ENCODE data around the gene DOCK7.
"Not testable (repeated sequence)": the region's sequence is repeated elsewhere in the genome, so short reads cannot be mapped to it uniquely, and the experiment has no call there.

Gene DOCK7

DNA sequence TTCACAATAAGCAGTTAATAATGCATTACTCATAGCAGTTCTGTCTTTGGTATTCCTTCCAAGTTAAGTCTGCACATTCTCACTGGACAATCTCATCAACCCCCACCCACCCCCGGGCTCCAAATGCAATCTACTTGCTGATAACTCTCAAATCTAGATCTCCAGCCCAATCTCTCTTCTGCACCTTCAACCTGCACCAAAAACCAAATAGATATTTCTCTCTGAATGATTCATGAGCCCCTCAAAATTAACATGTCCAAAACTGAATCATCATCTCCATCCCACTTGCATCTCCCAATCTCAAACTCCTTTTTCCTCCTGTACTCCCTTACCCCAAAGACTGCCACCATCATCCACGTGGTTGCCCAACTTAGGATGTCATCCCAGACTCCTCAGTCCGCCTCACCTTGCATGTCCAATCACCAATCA lies 2.7 kb downstream of the DOCK7 start:
- Histone ChIP-seq H2AFZ (ENCODE audit: low read length) (no peak overlapping the region), H3K79me2 (ENCODE audit: insufficient read depth, low read length) (peaks cover 63% of the 10 kb centered on the region), H3K9me2 (replicated peaks; ENCODE audit: low read depth, low read length) (no peaks in the 10 kb centered on the region), H4K20me1 (ENCODE audit: insufficient read depth, low read length, poor library complexity, severe bottlenecking) (peaks cover 10% of the 10 kb centered on the region), H3K4me3 (ENCODE audit: low read length, poor library complexity, severe bottlenecking) (peak overlapping the region; percentile 57), H3K4me2 (ENCODE audit: low read depth, low read length, poor library complexity, severe bottlenecking) (peak overlapping the region; percentile 78), H3K9ac (ENCODE audit: low read depth, low read length, poor library complexity, severe bottlenecking) (no peak overlapping the region), H3K27me3 (ENCODE audit: insufficient read depth, low read length, poor library complexity, severe bottlenecking) (no peaks in the 10 kb centered on the region), H3F3A (ENCODE audit: low read depth) (no peaks in the 10 kb centered on the region; the same call in 1 of the 2 replicates), H3K4me1 (ENCODE audit: insufficient read depth, low read length, poor library complexity, severe bottlenecking) (peaks cover 53% of the 10 kb centered on the region), H3K36me3 (ENCODE audit: insufficient read depth, low read length) (no peaks in the 10 kb centered on the region), H3K9me3 (ENCODE audit: insufficient read depth, low read depth, low read length) (no peaks in the 10 kb centered on the region)
- TF ChIP-seq, protein P1, sequence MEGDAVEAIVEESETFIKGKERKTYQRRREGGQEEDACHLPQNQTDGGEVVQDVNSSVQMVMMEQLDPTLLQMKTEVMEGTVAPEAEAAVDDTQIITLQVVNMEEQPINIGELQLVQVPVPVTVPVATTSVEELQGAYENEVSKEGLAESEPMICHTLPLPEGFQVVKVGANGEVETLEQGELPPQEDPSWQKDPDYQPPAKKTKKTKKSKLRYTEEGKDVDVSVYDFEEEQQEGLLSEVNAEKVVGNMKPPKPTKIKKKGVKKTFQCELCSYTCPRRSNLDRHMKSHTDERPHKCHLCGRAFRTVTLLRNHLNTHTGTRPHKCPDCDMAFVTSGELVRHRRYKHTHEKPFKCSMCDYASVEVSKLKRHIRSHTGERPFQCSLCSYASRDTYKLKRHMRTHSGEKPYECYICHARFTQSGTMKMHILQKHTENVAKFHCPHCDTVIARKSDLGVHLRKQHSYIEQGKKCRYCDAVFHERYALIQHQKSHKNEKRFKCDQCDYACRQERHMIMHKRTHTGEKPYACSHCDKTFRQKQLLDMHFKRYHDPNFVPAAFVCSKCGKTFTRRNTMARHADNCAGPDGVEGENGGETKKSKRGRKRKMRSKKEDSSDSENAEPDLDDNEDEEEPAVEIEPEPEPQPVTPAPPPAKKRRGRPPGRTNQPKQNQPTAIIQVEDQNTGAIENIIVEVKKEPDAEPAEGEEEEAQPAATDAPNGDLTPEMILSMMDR (conservative IDR thresholded peaks at IDR 0.05; ENCODE audit: low read length) = no peak
- no peak for TF ChIP-seq EZH2phosphoT487 (IDR thresholded peaks at IDR 0.05; ENCODE audit: borderline replicate concordance)

DNA sequence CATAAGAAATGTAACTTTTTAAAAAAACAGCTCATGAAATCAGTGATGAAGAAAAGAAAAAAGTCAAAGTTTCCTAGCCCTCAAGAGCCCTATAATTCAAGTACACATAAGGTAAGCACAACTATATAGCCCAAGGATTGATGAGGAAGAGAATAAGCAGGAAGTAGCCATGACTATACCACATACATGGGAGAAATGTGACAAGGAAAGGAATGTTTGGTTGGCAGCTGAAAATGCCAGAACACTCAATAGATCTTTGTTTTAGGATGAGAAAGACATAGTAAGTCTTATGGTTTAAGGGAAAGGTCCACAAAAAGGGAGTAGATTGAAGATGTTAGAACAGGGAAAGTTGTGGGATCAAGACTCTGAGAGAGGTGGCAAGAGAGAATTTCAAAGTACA lies 5.7 kb downstream of the DOCK7 start:
- Histone ChIP-seq H3K4me3 (ENCODE audit: low read length, poor library complexity, severe bottlenecking) (no peak overlapping the region), H3K4me2 (ENCODE audit: low read depth, low read length, poor library complexity, severe bottlenecking) (peak overlapping the region; percentile 32), H3K27me3 (ENCODE audit: insufficient read depth, low read length, poor library complexity, severe bottlenecking) (no peaks in the 10 kb centered on the region), H3K36me3 (ENCODE audit: insufficient read depth, low read length) (no peaks in the 10 kb centered on the region), H3K9me2 (replicated peaks; ENCODE audit: low read depth, low read length) (no peaks in the 10 kb centered on the region), H4K20me1 (ENCODE audit: insufficient read depth, low read length, poor library complexity, severe bottlenecking) (peaks cover 10% of the 10 kb centered on the region), H2AFZ (ENCODE audit: low read length) (no peak overlapping the region), H3K9ac (ENCODE audit: low read depth, low read length, poor library complexity, severe bottlenecking) (no peak overlapping the region), H3K4me1 (ENCODE audit: insufficient read depth, low read length, poor library complexity, severe bottlenecking) (peaks cover 41% of the 10 kb centered on the region), H3F3A (ENCODE audit: low read depth) (no peaks in the 10 kb centered on the region), H3K79me2 (ENCODE audit: insufficient read depth, low read length) (peaks cover 76% of the 10 kb centered on the region), H3K9me3 (ENCODE audit: insufficient read depth, low read depth, low read length) (no peaks in the 10 kb centered on the region)
- TF ChIP-seq, protein P1 (conservative IDR thresholded peaks at IDR 0.05; ENCODE audit: low read length) = no peak
- no peak for TF ChIP-seq EZH2phosphoT487 (IDR thresholded peaks at IDR 0.05; ENCODE audit: borderline replicate concordance)

DNA sequence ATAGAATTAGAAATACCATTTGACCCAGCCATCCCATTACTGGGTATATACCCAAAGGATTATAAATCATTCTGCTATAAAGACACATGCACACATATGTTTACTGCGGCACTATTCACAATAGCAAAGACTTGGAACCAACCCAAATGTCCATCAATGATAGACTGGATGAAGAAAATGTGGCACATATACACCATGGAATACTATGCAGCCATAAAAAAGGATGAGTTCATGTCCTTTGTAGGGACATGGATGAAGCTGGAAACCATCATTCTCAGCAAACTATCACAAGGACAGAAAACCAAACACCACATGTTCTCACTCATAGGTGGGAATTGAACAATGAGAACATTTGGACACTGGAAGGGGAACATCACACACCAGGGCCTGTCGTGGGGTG lies 7.2 kb downstream of the DOCK7 start:
- H3K4me3 ChIP-seq (ENCODE audit: low read length, poor library complexity, severe bottlenecking); H2AFZ ChIP-seq (ENCODE audit: low read length); H3K27me3 ChIP-seq (ENCODE audit: insufficient read depth, low read length, poor library complexity, severe bottlenecking); H3K9ac ChIP-seq (ENCODE audit: low read depth, low read length, poor library complexity, severe bottlenecking); H3K9me3 ChIP-seq (ENCODE audit: insufficient read depth, low read depth, low read length); H4K20me1 ChIP-seq (ENCODE audit: insufficient read depth, low read length, poor library complexity, severe bottlenecking); H3F3A ChIP-seq (ENCODE audit: low read depth); H3K36me3 ChIP-seq (ENCODE audit: insufficient read depth, low read length); H3K4me2 ChIP-seq (ENCODE audit: low read depth, low read length, poor library complexity, severe bottlenecking); H3K9me2 ChIP-seq (replicated peaks; ENCODE audit: low read depth, low read length): not testable (repeated sequence)
- H3K4me1 ChIP-seq (ENCODE audit: insufficient read depth, low read length, poor library complexity, severe bottlenecking) = peaks cover 43% of the 10 kb centered on the region
- peaks cover 74% of the 10 kb centered on the region for H3K79me2 ChIP-seq (ENCODE audit: insufficient read depth, low read length)

DNA sequence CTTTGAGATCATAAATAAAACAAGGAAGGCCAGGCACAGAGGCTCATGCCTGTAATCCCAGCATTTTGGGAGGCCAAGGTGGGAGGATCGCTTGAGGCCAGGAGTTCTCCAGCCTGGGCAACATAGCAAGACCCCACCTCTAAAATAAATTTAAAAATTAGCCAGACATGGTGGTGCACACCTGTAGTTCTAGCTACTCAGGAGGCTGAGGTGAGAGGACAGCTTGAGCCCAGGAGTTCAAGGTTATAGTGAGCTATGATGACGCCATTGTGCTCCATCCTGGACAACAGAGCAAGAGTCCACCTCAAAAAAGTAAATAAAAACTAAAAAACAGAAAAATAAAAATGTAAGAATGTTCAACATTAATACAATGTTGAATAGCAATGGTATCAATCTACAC lies 10.4 kb downstream of the DOCK7 start:
- Histone ChIP-seq H3K79me2 (ENCODE audit: insufficient read depth, low read length) (peaks cover 56% of the 10 kb centered on the region), H3K4me1 (ENCODE audit: insufficient read depth, low read length, poor library complexity, severe bottlenecking) (peaks cover 29% of the 10 kb centered on the region)
- not testable (repeated sequence) for H3K27me3 ChIP-seq (ENCODE audit: insufficient read depth, low read length, poor library complexity, severe bottlenecking); H2AFZ ChIP-seq (ENCODE audit: low read length); H3K9ac ChIP-seq (ENCODE audit: low read depth, low read length, poor library complexity, severe bottlenecking); H3K9me3 ChIP-seq (ENCODE audit: insufficient read depth, low read depth, low read length); H3K4me2 ChIP-seq (ENCODE audit: low read depth, low read length, poor library complexity, severe bottlenecking); H4K20me1 ChIP-seq (ENCODE audit: insufficient read depth, low read length, poor library complexity, severe bottlenecking); H3K4me3 ChIP-seq (ENCODE audit: low read length, poor library complexity, severe bottlenecking); H3F3A ChIP-seq (ENCODE audit: low read depth); H3K36me3 ChIP-seq (ENCODE audit: insufficient read depth, low read length); H3K9me2 ChIP-seq (replicated peaks; ENCODE audit: low read depth, low read length)
